HepG2 (cell line): ENCODE results near the gene CXCR5. TPM values are rescaled to one million over a fixed set of nuclear protein-coding genes. Genes with fewer than 3 reads are reported as not detected.

Source experiments
- BHLHE40 ChIP-seq: IDR thresholded peaks from 2 replicates; pipeline ENCODE4 v1.6.1; 2011; ENCODE audit warnings: low read length, improper control_type of control experiment
- CBX1 ChIP-seq: IDR thresholded peaks from one replicate; pipeline ENCODE4 v1.6.1; 2016; ENCODE audit warnings: antibody characterized with exemption, low read depth
- EEA1 ChIP-seq: sonication (generic); formaldehyde crosslinking; IDR thresholded peaks from 2 replicates; pipeline ENCODE4 v1.5.1; 2020; ENCODE audit warnings: mild to moderate bottlenecking, missing genetic modification reagents, borderline replicate concordance
- ETV5 ChIP-seq: IDR thresholded peaks from 2 replicates; pipeline ENCODE4 v1.6.1; 2018; ENCODE audit warnings: missing biosample characterization, missing genetic modification reagents, inconsistent platforms, borderline replicate concordance
- HNF4A ChIP-seq: sonication (generic); formaldehyde crosslinking; IDR thresholded peaks from 2 replicates; pipeline ENCODE4 v1.4.0; 2020; ENCODE audit warnings: missing genetic modification reagents
- HOXA3 ChIP-seq: sonication (generic); formaldehyde crosslinking; IDR thresholded peaks from 2 replicates; pipeline ENCODE4 v1.5.0; 2020; ENCODE audit warnings: missing genetic modification reagents
- KLF15 ChIP-seq: sonication (generic); formaldehyde crosslinking; IDR thresholded peaks from 2 replicates; pipeline ENCODE4 v1.8.1; 2023; ENCODE audit warnings: borderline replicate concordance, mild to moderate bottlenecking, inconsistent platforms, missing genetic modification reagents, mixed read lengths
- NFYC ChIP-seq: IDR thresholded peaks from 2 replicates; pipeline ENCODE4 v1.6.1; 2016; ENCODE audit warnings: missing genetic modification reagents, missing compliant biosample characterization
- PHF21A ChIP-seq: sonication (generic); formaldehyde crosslinking; IDR thresholded peaks from 2 replicates; pipeline ENCODE4 v1.5.0; 2020; ENCODE audit warnings: mild to moderate bottlenecking, missing genetic modification reagents
- PRPF4 ChIP-seq: fragments of 200-400 bp; formaldehyde crosslinking; IDR thresholded peaks from 2 replicates; pipeline ENCODE4 v1.6.1; 2016; ENCODE audit warnings: low read length, low read depth; ENCODE audit not compliant: poor library complexity, severe bottlenecking
- XRCC5 ChIP-seq: fragments of 200-400 bp; formaldehyde crosslinking; optimal IDR thresholded peaks from 2 replicates; pipeline ENCODE3; 2017; ENCODE audit warnings: mild to moderate bottlenecking, low read length
- ZNF33B ChIP-seq: sonication (generic); formaldehyde crosslinking; IDR thresholded peaks from 2 replicates; pipeline ENCODE4 v1.5.1; 2020; ENCODE audit warnings: mild to moderate bottlenecking, missing genetic modification reagents
- ZNF629 ChIP-seq: sonication (generic); formaldehyde crosslinking; conservative IDR thresholded peaks from 2 replicates; pipeline ENCODE4 v1.5.0; 2020; ENCODE audit warnings: missing genetic modification reagents
- ZNF7 ChIP-seq: IDR thresholded peaks from 2 replicates; pipeline ENCODE4 v1.6.1; 2016; ENCODE audit warnings: missing biosample characterization, missing genetic modification reagents
- ZNF780A ChIP-seq: sonication (generic); formaldehyde crosslinking; IDR thresholded peaks from 2 replicates; pipeline ENCODE4 v1.8.0; 2022; ENCODE audit warnings: mild to moderate bottlenecking, missing genetic modification reagents, moderate library complexity
- polyA plus RNA-seq, 8 experiments: library from polyadenylated mRNA; depleted of rRNA in 3 of 8; stranded (reverse) in 7 of 8; unstranded in 1 of 8; fragments of >200 nt; fragmentation: Illumina TruSeq in 4 of 8; extraction: Trizol in 4 of 8; gene quantifications; 2 replicates each; pipeline versions ENCODE4 v1.2.1 to v1.2.3, GENCODE V29; 2011 to 2016; ENCODE audit warnings: low read depth in 4 of 8, missing spikeins in 1 of 8, mixed read lengths in 1 of 8; ENCODE audit not compliant: insufficient read depth in 1 of 8
- total RNA-seq, 5 experiments: library from RNA; depleted of rRNA; stranded (reverse); fragments of >200 nt; fragmentation: Illumina TruSeq; extraction: Trizol; gene quantifications; 2 replicates each; pipeline ENCODE4 v1.2.3, GENCODE V29; 2016; ENCODE audit warnings: low read depth in 1 of 5
- TF ChIP-seq, protein P1 (sequence below): sonication (generic); formaldehyde crosslinking; IDR thresholded peaks from 2 replicates; pipeline ENCODE4 v1.4.0; 2020; ENCODE audit warnings: missing genetic modification reagents, borderline replicate concordance
- TF ChIP-seq, protein P2 (sequence below), 2 experiments: sonication (generic) in 1 of 2; formaldehyde crosslinking in 1 of 2; IDR thresholded peaks; 2 replicates each; pipeline versions ENCODE4 v1.4.0 to v1.6.1; 2016 to 2020; ENCODE audit warnings: borderline replicate concordance in 1 of 2, low read depth in 1 of 2, mild to moderate bottlenecking in 1 of 2, missing genetic modification reagents in 1 of 2
- TF ChIP-seq, protein P3 (sequence below): sonication (generic); formaldehyde crosslinking; IDR thresholded peaks from 2 replicates; pipeline ENCODE4 v1.4.0; 2020; ENCODE audit warnings: missing genetic modification reagents, borderline replicate concordance
- TF ChIP-seq, protein P4 (sequence below): sonication (generic); IDR thresholded peaks from 2 replicates; pipeline ENCODE4 v1.6.1; 2016; ENCODE audit warnings: low read depth, borderline replicate concordance

The CXCR5 gene
- total and polyA plus RNA-seq, 2 of the 13 experiments (the other 11 are each of a cell fraction or from before 2014, with no cell fraction given), result not detected

DNA sequence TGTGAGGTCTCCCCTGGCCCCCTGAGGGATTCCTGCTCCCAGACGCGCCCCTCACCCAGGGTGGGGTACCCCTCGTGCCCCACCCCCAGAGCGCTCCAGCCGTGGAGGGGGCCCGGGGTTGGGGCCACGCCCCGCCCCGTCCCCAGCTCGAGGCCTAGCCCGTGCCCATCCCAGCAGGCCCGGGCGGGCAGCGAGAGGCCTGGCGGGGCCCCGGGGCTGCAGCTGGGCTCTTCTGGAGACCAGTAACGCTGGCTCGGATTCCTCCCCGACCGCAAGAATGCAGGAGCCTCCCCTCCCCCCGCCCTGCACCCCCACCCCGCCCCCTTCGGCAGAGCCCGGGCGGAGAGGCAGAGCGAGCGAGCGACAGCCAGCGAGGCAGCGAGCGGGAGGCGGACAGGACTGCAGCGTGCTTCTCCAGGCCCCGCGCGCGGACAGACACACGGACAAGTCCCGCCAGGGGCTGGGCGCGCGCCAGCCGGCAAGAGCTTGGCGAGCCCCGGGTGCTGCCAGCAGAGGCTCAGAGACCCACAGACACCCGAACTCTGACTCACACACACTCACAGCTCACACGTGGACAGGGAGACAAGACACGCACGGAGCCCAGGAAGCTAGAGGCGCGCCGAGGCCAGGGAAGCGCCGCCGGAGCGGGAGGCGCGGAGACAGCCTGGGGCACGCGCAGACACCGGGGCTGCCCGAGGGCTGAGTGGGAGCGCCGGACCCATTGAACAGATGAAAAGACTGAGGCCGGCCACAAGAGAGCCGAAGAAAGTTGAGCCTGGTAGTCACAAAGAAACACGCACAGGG is 26.8 kb downstream of the CXCR5 start (continued):
- TF ChIP-seq, protein P1, sequence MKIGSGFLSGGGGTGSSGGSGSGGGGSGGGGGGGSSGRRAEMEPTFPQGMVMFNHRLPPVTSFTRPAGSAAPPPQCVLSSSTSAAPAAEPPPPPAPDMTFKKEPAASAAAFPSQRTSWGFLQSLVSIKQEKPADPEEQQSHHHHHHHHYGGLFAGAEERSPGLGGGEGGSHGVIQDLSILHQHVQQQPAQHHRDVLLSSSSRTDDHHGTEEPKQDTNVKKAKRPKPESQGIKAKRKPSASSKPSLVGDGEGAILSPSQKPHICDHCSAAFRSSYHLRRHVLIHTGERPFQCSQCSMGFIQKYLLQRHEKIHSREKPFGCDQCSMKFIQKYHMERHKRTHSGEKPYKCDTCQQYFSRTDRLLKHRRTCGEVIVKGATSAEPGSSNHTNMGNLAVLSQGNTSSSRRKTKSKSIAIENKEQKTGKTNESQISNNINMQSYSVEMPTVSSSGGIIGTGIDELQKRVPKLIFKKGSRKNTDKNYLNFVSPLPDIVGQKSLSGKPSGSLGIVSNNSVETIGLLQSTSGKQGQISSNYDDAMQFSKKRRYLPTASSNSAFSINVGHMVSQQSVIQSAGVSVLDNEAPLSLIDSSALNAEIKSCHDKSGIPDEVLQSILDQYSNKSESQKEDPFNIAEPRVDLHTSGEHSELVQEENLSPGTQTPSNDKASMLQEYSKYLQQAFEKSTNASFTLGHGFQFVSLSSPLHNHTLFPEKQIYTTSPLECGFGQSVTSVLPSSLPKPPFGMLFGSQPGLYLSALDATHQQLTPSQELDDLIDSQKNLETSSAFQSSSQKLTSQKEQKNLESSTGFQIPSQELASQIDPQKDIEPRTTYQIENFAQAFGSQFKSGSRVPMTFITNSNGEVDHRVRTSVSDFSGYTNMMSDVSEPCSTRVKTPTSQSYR, result peak; percentile 82; the same call in 1 of the 2 replicates
- no peak for TF ChIP-seq BHLHE40
- TF ChIP-seq KLF15 (CRISPR knock-in tag), result no peak
- no peak; the same call in 1 of the 2 replicates for TF ChIP-seq HOXA3 (CRISPR knock-in tag)
- peak; percentile 99 for TF ChIP-seq ZNF629 (CRISPR knock-in tag)
- TF ChIP-seq PHF21A, result no peak
- TF ChIP-seq, protein P2, sequence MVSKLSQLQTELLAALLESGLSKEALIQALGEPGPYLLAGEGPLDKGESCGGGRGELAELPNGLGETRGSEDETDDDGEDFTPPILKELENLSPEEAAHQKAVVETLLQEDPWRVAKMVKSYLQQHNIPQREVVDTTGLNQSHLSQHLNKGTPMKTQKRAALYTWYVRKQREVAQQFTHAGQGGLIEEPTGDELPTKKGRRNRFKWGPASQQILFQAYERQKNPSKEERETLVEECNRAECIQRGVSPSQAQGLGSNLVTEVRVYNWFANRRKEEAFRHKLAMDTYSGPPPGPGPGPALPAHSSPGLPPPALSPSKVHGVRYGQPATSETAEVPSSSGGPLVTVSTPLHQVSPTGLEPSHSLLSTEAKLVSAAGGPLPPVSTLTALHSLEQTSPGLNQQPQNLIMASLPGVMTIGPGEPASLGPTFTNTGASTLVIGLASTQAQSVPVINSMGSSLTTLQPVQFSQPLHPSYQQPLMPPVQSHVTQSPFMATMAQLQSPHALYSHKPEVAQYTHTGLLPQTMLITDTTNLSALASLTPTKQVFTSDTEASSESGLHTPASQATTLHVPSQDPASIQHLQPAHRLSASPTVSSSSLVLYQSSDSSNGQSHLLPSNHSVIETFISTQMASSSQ (IDR thresholded peaks at IDR 0.05; ENCODE audit: low read depth), result no peak
- TF ChIP-seq, protein P2 (CRISPR knock-in tag; IDR thresholded peaks at IDR 0.05; ENCODE audit: borderline replicate concordance), result no peak
- no peak for TF ChIP-seq ZNF33B (CRISPR knock-in tag)
- TF ChIP-seq ETV5 (CRISPR knock-in tag), result 0 out of 2 replicates have a peak, but pooled peaks have one; percentile 6
- TF ChIP-seq HNF4A (CRISPR knock-in tag), result no peak; the same call in 1 of the 2 replicates
- TF ChIP-seq ZNF7 (CRISPR knock-in tag), result no peak
- TF ChIP-seq CBX1, result peak; percentile 39
- peak; percentile 38 for TF ChIP-seq PRPF4
- TF ChIP-seq, protein P3, sequence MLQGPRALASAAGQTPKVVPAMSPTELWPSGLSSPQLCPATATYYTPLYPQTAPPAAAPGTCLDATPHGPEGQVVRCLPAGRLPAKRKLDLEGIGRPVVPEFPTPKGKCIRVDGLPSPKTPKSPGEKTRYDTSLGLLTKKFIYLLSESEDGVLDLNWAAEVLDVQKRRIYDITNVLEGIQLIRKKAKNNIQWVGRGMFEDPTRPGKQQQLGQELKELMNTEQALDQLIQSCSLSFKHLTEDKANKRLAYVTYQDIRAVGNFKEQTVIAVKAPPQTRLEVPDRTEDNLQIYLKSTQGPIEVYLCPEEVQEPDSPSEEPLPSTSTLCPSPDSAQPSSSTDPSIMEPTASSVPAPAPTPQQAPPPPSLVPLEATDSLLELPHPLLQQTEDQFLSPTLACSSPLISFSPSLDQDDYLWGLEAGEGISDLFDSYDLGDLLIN, result no peak
- peak; percentile 48 for TF ChIP-seq XRCC5
- 0 out of 2 replicates have a peak, but pooled peaks have one; percentile 66 for TF ChIP-seq ZNF780A
- no peak for TF ChIP-seq NFYC (CRISPR knock-in tag)
- TF ChIP-seq, protein P4, sequence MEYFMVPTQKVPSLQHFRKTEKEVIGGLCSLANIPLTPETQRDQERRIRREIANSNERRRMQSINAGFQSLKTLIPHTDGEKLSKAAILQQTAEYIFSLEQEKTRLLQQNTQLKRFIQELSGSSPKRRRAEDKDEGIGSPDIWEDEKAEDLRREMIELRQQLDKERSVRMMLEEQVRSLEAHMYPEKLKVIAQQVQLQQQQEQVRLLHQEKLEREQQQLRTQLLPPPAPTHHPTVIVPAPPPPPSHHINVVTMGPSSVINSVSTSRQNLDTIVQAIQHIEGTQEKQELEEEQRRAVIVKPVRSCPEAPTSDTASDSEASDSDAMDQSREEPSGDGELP, result peak; percentile 69; the same call in 1 of the 2 replicates
- TF ChIP-seq EEA1 (CRISPR knock-in tag), result no peak
